Endothelial cell of umbilical vein (primary cell): ENCODE data around the gene CRACR2B. TPM values are rescaled to one million over a fixed set of nuclear protein-coding genes. Genes with fewer than 3 reads are reported as not detected.

Experiments
- BruUV-seq: library from RNA; stranded (reverse); fragments of 400-500 nt; replicated peaks from 2 replicates; lab custom pipeline; 2021; lab: Mats Ljungman, UMichigan
- CTCF ChIA-PET: fragments of 300-600, 350-600 bp; sonication (Branson Sonifier 250); formaldehyde crosslinking; loops from one replicate; lab custom pipeline; 2021; ENCODE audit warnings: antibody characterized with exemption, inconsistent platforms; lab: Charles Lee
- POLR2A ChIA-PET: fragments of 300-600, 350-600 bp; sonication (Branson Sonifier 250); formaldehyde crosslinking; loops from one replicate; lab custom pipeline; 2021; ENCODE audit warnings: antibody characterized with exemption, inconsistent platforms; lab: Charles Lee
- DNase-seq: peaks from one replicate; pipeline ENCODE4 v3.0.0-alpha.2; 2011; ENCODE audit warnings: low read depth, low spot score
- FAIRE-seq: peaks from 2 replicates; lab custom pipeline; 2011; peaks lifted over from hg19 to GRCh38; lab: Jason Lieb, UNC
- H2AFZ ChIP-seq: 2 replicates; pipeline ENCODE4 v1.6.0; 2012; ENCODE audit warnings: low read depth, low read length, control low read depth, inconsistent platforms
- H3K27ac ChIP-seq: 2 replicates; pipeline ENCODE4 v1.5.1; 2011; ENCODE audit warnings: low read depth, mild to moderate bottlenecking, control low read depth, low read length, moderate library complexity; ENCODE audit not compliant: insufficient read depth
- H3K27me3 ChIP-seq, 2 experiments: 2 replicates each; pipeline versions ENCODE4 v1.6.0 to v1.6.1; 2011; ENCODE audit warnings: low read length in 2 of 2, mixed read lengths in 1 of 2; ENCODE audit not compliant: control insufficient read depth in 2 of 2, insufficient read depth in 2 of 2
- H3K36me3 ChIP-seq, 2 experiments: 2 replicates in 1 of 2; 3 replicates in 1 of 2; pipeline ENCODE4 v1.5.1; 2011; ENCODE audit warnings: low read length in 2 of 2, mild to moderate bottlenecking in 1 of 2, moderate library complexity in 1 of 2; ENCODE audit not compliant: control insufficient read depth in 2 of 2, insufficient read depth in 2 of 2; ENCODE audit errors: extremely low read depth in 1 of 2
- H3K4me1 ChIP-seq: 3 replicates; pipeline ENCODE4 v1.5.1; 2011; ENCODE audit warnings: mild to moderate bottlenecking, low read length; ENCODE audit not compliant: control insufficient read depth, insufficient read depth; ENCODE audit errors: extremely low read depth
- H3K4me2 ChIP-seq: 2 replicates; pipeline ENCODE4 v1.6.1; 2011; ENCODE audit warnings: low read length, control low read depth, mixed read lengths; ENCODE audit not compliant: insufficient read depth
- H3K4me3 ChIP-seq, 3 experiments: fragments of 200-600 bp in 1 of 3; sonication (generic), shearing (Covaris generic) in 1 of 3; replicated peaks in 1 of 3; 2 replicates each; pipeline ENCODE4 v1.5.1; 2011 to 2016; ENCODE audit warnings: control low read depth in 3 of 3, low read length in 3 of 3, mild to moderate bottlenecking in 2 of 3, inconsistent platforms in 1 of 3, low read depth in 1 of 3, moderate library complexity in 1 of 3; ENCODE audit not compliant: insufficient read depth in 1 of 3
- H3K79me2 ChIP-seq: 2 replicates; pipeline ENCODE4 v1.6.0; 2012; ENCODE audit warnings: low read length, inconsistent platforms; ENCODE audit not compliant: control insufficient read depth, insufficient read depth
- H3K9ac ChIP-seq: replicated peaks from 2 replicates; pipeline ENCODE3; 2011; ENCODE audit warnings: low read length, control low read depth; ENCODE audit not compliant: insufficient read depth; ENCODE audit errors: extremely low read depth
- H3K9me1 ChIP-seq: replicated peaks from 3 replicates; pipeline ENCODE4 v1.6.0; 2011; ENCODE audit warnings: mild to moderate bottlenecking, low read length; ENCODE audit not compliant: control insufficient read depth, insufficient read depth; ENCODE audit errors: extremely low read depth
- H3K9me3 ChIP-seq: replicated peaks from 2 replicates; pipeline ENCODE4 v1.5.1; 2012; ENCODE audit warnings: low read length, inconsistent platforms; ENCODE audit not compliant: control insufficient read depth, insufficient read depth
- H4K20me1 ChIP-seq: replicated peaks from 2 replicates; pipeline ENCODE3; 2011; ENCODE audit warnings: mild to moderate bottlenecking, low read length; ENCODE audit not compliant: control insufficient read depth, insufficient read depth; ENCODE audit errors: extremely low read depth
- EZH2 ChIP-seq: IDR thresholded peaks from 2 replicates; pipeline ENCODE4 v1.6.1; 2012; ENCODE audit warnings: borderline replicate concordance, low read depth, mild to moderate bottlenecking, moderate library complexity, low read length, inconsistent platforms; ENCODE audit not compliant: severe bottlenecking
- FOS ChIP-seq: IDR thresholded peaks from 2 replicates; pipeline ENCODE4 v1.6.1; 2011; ENCODE audit warnings: mild to moderate bottlenecking, low read length, moderate library complexity, borderline replicate concordance; ENCODE audit not compliant: insufficient read depth
- GATA2 ChIP-seq: IDR thresholded peaks from 2 replicates; pipeline ENCODE4 v1.7.0; 2011; ENCODE audit warnings: low read depth, mild to moderate bottlenecking, moderate library complexity, mixed read lengths, low read length; ENCODE audit not compliant: insufficient read length, insufficient read depth
- JUN ChIP-seq: IDR thresholded peaks from 2 replicates; pipeline ENCODE4 v1.6.1; 2011; ENCODE audit warnings: borderline replicate concordance, low read depth; ENCODE audit not compliant: insufficient read length, insufficient read depth
- MYC ChIP-seq: IDR thresholded peaks from one replicate; pipeline ENCODE4 v1.6.1; 2011; ENCODE audit warnings: mild to moderate bottlenecking, low read depth, low read length
- POLR2A ChIP-seq: IDR thresholded peaks from 2 replicates; pipeline ENCODE4 v1.6.1; 2012; ENCODE audit warnings: low read depth, mild to moderate bottlenecking, control low read depth, low read length
- POLR2AphosphoS5 ChIP-seq: IDR thresholded peaks from 2 replicates; pipeline ENCODE4 v1.6.1; 2012; ENCODE audit warnings: low read depth, mild to moderate bottlenecking, control low read depth, low read length, moderate library complexity; ENCODE audit not compliant: insufficient read depth
- dilution Hi-C: fragments of 300-500 bp; cut with MboI; formaldehyde crosslinking; loops from one replicate; pipeline ENCODE4 v1.15.0; 2019; ENCODE audit warnings: low sequenced_read_pairs; ENCODE audit not compliant: extremely low pct_ligation_motif_present
- intact Hi-C: fragments of 100-400 bp; cut with micrococcal nuclease; formaldehyde crosslinking; loops from one replicate; pipeline ENCODE4 v1.10.0; 2022
- polyA plus RNA-seq, 4 experiments: library from polyadenylated mRNA; depleted of rRNA in 3 of 4; stranded (reverse) in 3 of 4; unstranded in 1 of 4; fragments of >200 nt; gene quantifications; 2 replicates each; pipeline versions ENCODE4 v1.2.1 to v1.2.3, GENCODE V29; 2011 to 2012; ENCODE audit warnings: missing spikeins in 1 of 4
- total RNA-seq: library from RNA; stranded (reverse); gene quantifications from 2 replicates; pipeline ENCODE4 v1.2.3, GENCODE V29; 2021
- TF ChIP-seq, protein P1 (sequence below), 2 donors: IDR thresholded peaks; 1 replicate in 1 of 2; 2 replicates in 1 of 2; pipeline ENCODE4 v1.5.1; 2011; ENCODE audit warnings: low read length in 2 of 2, mild to moderate bottlenecking in 2 of 2, moderate library complexity in 2 of 2, control low read depth in 1 of 2, inconsistent platforms in 1 of 2, low read depth in 1 of 2; ENCODE audit not compliant: insufficient read depth in 1 of 2; ENCODE audit errors: extremely low read depth in 1 of 2
- TF ChIP-seq, protein P2 (sequence below): IDR thresholded peaks from 2 replicates; pipeline ENCODE4 v1.6.1; 2011; ENCODE audit not compliant: insufficient read depth, insufficient read length

The CRACR2B gene
- total and polyA plus RNA-seq, 2 donors (not counting 3 experiments of a cell fraction or from before 2014, with no cell fraction given) = 8.4 to 9.3 TPM

DNA sequence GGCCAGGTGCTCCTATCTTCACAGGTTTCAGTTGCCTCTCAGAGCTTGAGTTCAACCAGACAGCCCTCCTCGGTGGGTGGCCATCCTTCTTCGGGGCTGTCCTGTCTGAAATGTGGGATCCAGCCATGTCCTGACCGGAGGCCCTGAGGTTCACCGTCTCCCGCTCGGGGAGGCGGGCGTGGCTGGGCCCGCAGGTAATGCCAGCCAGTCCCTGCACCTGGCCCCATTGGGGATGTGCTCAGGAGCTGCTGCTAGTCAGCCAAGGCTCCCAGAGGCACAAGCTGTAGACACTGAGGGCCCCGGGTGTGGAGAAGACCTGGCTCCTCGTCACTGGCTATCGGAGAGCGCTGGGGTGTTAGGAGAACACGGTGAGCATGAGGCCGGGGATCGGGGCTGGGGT lies 47.5 kb downstream of the CRACR2B start:
- Histone ChIP-seq H3K79me2 (no peaks in the 10 kb centered on the region), H3K9me1 (no peaks in the 10 kb centered on the region), H3K36me3 (peaks cover 0 to 3% of the 10 kb centered on the region in 2 experiments), H3K9me3 (no peaks in the 10 kb centered on the region), H3K27ac (no peak overlapping the region), H3K27me3 (no peaks in the 10 kb centered on the region), H3K4me3 (no peak overlapping the region), H2AFZ (no peak overlapping the region), H3K4me1 (no peaks in the 10 kb centered on the region), H3K4me2 (no peak overlapping the region), H4K20me1 (no peaks in the 10 kb centered on the region), H3K9ac (no peak overlapping the region)
- DNase-seq = no peak
- intact Hi-C loops = no loop called here
- TF ChIP-seq GATA2 (no peak), JUN (no peak)
- TF ChIP-seq, protein P1, sequence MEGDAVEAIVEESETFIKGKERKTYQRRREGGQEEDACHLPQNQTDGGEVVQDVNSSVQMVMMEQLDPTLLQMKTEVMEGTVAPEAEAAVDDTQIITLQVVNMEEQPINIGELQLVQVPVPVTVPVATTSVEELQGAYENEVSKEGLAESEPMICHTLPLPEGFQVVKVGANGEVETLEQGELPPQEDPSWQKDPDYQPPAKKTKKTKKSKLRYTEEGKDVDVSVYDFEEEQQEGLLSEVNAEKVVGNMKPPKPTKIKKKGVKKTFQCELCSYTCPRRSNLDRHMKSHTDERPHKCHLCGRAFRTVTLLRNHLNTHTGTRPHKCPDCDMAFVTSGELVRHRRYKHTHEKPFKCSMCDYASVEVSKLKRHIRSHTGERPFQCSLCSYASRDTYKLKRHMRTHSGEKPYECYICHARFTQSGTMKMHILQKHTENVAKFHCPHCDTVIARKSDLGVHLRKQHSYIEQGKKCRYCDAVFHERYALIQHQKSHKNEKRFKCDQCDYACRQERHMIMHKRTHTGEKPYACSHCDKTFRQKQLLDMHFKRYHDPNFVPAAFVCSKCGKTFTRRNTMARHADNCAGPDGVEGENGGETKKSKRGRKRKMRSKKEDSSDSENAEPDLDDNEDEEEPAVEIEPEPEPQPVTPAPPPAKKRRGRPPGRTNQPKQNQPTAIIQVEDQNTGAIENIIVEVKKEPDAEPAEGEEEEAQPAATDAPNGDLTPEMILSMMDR (IDR thresholded peaks at IDR 0.05; ENCODE audit: extremely low read depth in 1 of 2, insufficient read depth in 1 of 2, low read depth in 1 of 2, low read length in 2 of 2) = no peak
- BruUV-seq = no TSS peak
- no peak for FAIRE-seq
- CTCF ChIA-PET = interaction anchor here (1.1 to 1.4 kb wide), 2 partner anchors 20 to 175 kb away, joined by 3 read pairs; no protein-coding TSS in a partner anchor
- POLR2A ChIA-PET = no interaction called here
- dilution Hi-C loops = no loop called here

DNA sequence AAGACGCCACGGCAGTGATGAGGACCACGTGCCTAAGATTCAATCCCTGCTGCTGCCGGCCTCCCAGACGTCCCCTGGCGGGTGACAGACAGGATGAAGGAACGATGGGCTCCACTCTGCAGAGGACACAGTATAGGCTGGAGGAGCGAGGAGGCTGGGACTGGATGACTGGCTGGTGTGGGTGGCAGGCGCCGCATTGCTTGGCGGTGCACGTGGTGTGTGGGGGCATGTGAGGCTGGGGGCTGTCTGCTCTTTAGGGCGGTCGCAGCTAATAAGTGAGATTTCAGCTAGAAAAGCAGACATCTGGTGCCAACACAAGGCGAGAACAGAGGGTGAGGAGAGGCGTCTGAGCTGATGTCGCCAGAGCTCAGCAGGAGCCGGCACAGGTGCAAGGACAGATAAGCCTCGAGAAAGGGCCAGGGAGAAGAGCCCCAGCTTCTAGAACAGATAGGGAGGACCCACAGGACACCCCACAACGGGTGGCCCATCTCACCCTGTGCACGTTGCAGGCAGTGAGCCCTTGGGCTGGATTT lies 48.1 kb downstream of the CRACR2B start:
- no peak overlapping the region for H3K4me3 ChIP-seq
- POLR2A ChIA-PET = no interaction called here
- BruUV-seq = no TSS peak
- no peak overlapping the region for H2AFZ ChIP-seq
- no peak overlapping the region for H3K27ac ChIP-seq
- no peaks in the 10 kb centered on the region for H3K9me1 ChIP-seq
- no peaks in the 10 kb centered on the region for H3K27me3 ChIP-seq
- CTCF ChIA-PET = interaction anchor here (1.4 kb wide), 1 partner anchor 28 kb away, joined by 4 read pairs; no protein-coding TSS in a partner anchor
- peaks cover 0 to 3% of the 10 kb centered on the region in 2 experiments for H3K36me3 ChIP-seq
- H3K4me2 ChIP-seq = no peak overlapping the region
- no peaks in the 10 kb centered on the region for H3K4me1 ChIP-seq
- H3K9ac ChIP-seq = no peak overlapping the region
- intact Hi-C loops = no loop called here
- no peaks in the 10 kb centered on the region for H3K9me3 ChIP-seq
- no peaks in the 10 kb centered on the region for H3K79me2 ChIP-seq
- dilution Hi-C loops = no loop called here
- DNase-seq (no peak), FAIRE-seq (no peak)
- H4K20me1 ChIP-seq = no peaks in the 10 kb centered on the region
- TF ChIP-seq EZH2 = no peak
- TF ChIP-seq POLR2AphosphoS5 = no peak
- no peak for TF ChIP-seq MYC
- TF ChIP-seq, protein P2, sequence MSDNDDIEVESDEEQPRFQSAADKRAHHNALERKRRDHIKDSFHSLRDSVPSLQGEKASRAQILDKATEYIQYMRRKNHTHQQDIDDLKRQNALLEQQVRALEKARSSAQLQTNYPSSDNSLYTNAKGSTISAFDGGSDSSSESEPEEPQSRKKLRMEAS = no peak
- no peak for TF ChIP-seq POLR2A
- no peak for TF ChIP-seq FOS
- TF ChIP-seq JUN = no peak
- no peak for TF ChIP-seq GATA2
- TF ChIP-seq, protein P1 (IDR thresholded peaks at IDR 0.05; ENCODE audit: extremely low read depth in 1 of 2, insufficient read depth in 1 of 2, low read depth in 1 of 2, low read length in 2 of 2) = no peak
